ENCODE results near the gene SYT15. TPM values are rescaled to one million over a fixed set of nuclear protein-coding genes. Genes with fewer than 3 reads are reported as not detected.
A peak's percentile ranks its signal among the peaks of the same experiment; 100 is the strongest.
"Not testable (repeated sequence)": the region's sequence is repeated elsewhere in the genome, so short reads cannot be mapped to it uniquely, and the experiment has no call there.

Gene SYT15
- total and polyA plus RNA-seq, 4 donors, result 3.8 to 53.5 (median 21.6) TPM

GRCh38 chr10:46587546-46587945, 8.6 kb downstream of the SYT15 start:
- not testable (repeated sequence) for H3K36me3 ChIP-seq (ENCODE audit: control insufficient read depth in 4 of 4, insufficient read depth in 4 of 4, low read length in 4 of 4); DNase-seq; H3K9me3 ChIP-seq (ENCODE audit: control insufficient read depth in 4 of 4, insufficient read depth in 3 of 4, low read length in 3 of 4); H3K4me3 ChIP-seq; ATAC-seq (ENCODE audit: insufficient read depth, low FRiP score); H3K4me1 ChIP-seq (ENCODE audit: control insufficient read depth in 5 of 5, insufficient read depth in 5 of 5, low read length in 5 of 5); H3K27me3 ChIP-seq (ENCODE audit: control insufficient read depth in 3 of 3, insufficient read depth in 3 of 3, low read length in 2 of 3); H3K9ac ChIP-seq (ENCODE audit: insufficient read depth in 1 of 2, low read length in 2 of 2); H3K27ac ChIP-seq (ENCODE audit: low read depth in 1 of 2, low read length in 1 of 2)
- no CpG with 5 or more reads among the region's 24 CpGs for WGBS, 2 donors

DNA sequence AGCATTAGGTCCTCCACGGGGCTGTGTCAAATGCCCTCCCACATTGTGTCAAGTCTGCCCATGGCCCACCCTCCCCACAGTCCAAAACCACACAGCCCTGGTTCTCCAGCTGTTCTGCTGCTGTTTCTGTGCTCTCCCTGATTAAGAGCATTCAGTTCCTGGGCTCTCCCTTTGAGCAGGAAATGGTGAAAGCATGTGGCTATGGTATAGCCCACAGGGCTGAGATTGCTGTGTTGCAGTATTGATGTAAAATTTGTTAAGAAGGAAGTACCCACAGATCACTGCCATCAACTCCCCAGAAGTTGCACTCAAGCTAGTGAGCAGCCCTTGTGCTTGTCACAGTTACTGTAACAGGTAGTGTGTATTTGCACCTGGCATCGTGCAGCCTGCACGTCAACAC, 9.3 kb downstream of the SYT15 start:
- not testable (repeated sequence) for DNase-seq; H3K4me3 ChIP-seq; ATAC-seq (ENCODE audit: insufficient read depth, low FRiP score); H3K27ac ChIP-seq (ENCODE audit: low read depth in 1 of 2, low read length in 1 of 2); H3K9ac ChIP-seq (ENCODE audit: insufficient read depth in 1 of 2, low read length in 2 of 2); H3K9me3 ChIP-seq (ENCODE audit: control insufficient read depth in 4 of 4, insufficient read depth in 3 of 4, low read length in 3 of 4); H3K4me1 ChIP-seq (ENCODE audit: control insufficient read depth in 5 of 5, insufficient read depth in 5 of 5, low read length in 5 of 5); H3K36me3 ChIP-seq (ENCODE audit: control insufficient read depth in 4 of 4, insufficient read depth in 4 of 4, low read length in 4 of 4); H3K27me3 ChIP-seq (ENCODE audit: control insufficient read depth in 3 of 3, insufficient read depth in 3 of 3, low read length in 2 of 3)
- no CpG with 5 or more reads among the region's 3 CpGs for WGBS, 2 donors

- not testable (repeated sequence) for H3K27ac ChIP-seq (ENCODE audit: low read depth in 1 of 2, low read length in 1 of 2); H3K36me3 ChIP-seq (ENCODE audit: control insufficient read depth in 4 of 4, insufficient read depth in 4 of 4, low read length in 4 of 4); H3K27me3 ChIP-seq (ENCODE audit: control insufficient read depth in 3 of 3, insufficient read depth in 3 of 3, low read length in 2 of 3); DNase-seq; H3K4me3 ChIP-seq; H3K9ac ChIP-seq (ENCODE audit: insufficient read depth in 1 of 2, low read length in 2 of 2); H3K9me3 ChIP-seq (ENCODE audit: control insufficient read depth in 4 of 4, insufficient read depth in 3 of 4, low read length in 3 of 4); H3K4me1 ChIP-seq (ENCODE audit: control insufficient read depth in 5 of 5, insufficient read depth in 5 of 5, low read length in 5 of 5)
- no CpG with 5 or more reads among the region's 3 CpGs for WGBS, 2 donors
- ATAC-seq (ENCODE audit: insufficient read depth, low FRiP score), result peak; percentile 43
Measured at GRCh38 chr10:46589589-46589988, 10.7 kb downstream of the SYT15 start.

DNA sequence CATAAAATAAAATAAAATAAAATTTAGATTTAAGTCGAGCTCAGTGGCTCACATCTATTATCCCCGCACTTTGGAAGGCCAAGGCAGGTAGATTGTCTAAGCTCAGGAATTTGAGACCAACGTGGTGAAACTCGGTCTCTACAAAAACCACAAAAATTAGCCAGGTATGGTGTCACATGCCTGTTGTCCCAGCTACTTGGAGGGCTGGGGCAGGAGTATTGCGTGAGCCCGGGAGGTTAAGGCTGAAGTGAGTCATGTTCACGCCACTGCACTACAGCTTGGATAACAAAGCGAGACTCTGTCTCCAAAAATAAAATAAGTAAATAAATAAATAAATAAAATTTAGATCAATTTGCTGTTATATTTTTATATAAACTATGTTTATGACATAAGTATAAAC, 12.1 kb downstream of the SYT15 start:
- H3K4me3 ChIP-seq; H3K9ac ChIP-seq (ENCODE audit: insufficient read depth in 1 of 2, low read length in 2 of 2); H3K27me3 ChIP-seq (ENCODE audit: control insufficient read depth in 3 of 3, insufficient read depth in 3 of 3, low read length in 2 of 3); H3K9me3 ChIP-seq (ENCODE audit: control insufficient read depth in 4 of 4, insufficient read depth in 3 of 4, low read length in 3 of 4); H3K27ac ChIP-seq (ENCODE audit: low read depth in 1 of 2, low read length in 1 of 2); ATAC-seq (ENCODE audit: insufficient read depth, low FRiP score); H3K4me1 ChIP-seq (ENCODE audit: control insufficient read depth in 5 of 5, insufficient read depth in 5 of 5, low read length in 5 of 5); H3K36me3 ChIP-seq (ENCODE audit: control insufficient read depth in 4 of 4, insufficient read depth in 4 of 4, low read length in 4 of 4); DNase-seq: not testable (repeated sequence)
- WGBS, 2 donors, result 67% methylated on average over 1 of the region's 8 CpGs; no CpG with 5 or more reads in 1 of the 2 donors

- not testable (repeated sequence) for H3K36me3 ChIP-seq (ENCODE audit: control insufficient read depth in 4 of 4, insufficient read depth in 4 of 4, low read length in 4 of 4); H3K9ac ChIP-seq (ENCODE audit: insufficient read depth in 1 of 2, low read length in 2 of 2); H3K9me3 ChIP-seq (ENCODE audit: control insufficient read depth in 4 of 4, insufficient read depth in 3 of 4, low read length in 3 of 4); ATAC-seq (ENCODE audit: insufficient read depth, low FRiP score); H3K4me1 ChIP-seq (ENCODE audit: control insufficient read depth in 5 of 5, insufficient read depth in 5 of 5, low read length in 5 of 5); DNase-seq; H3K4me3 ChIP-seq; H3K27me3 ChIP-seq (ENCODE audit: control insufficient read depth in 3 of 3, insufficient read depth in 3 of 3, low read length in 2 of 3); H3K27ac ChIP-seq (ENCODE audit: low read depth in 1 of 2, low read length in 1 of 2)
- 97 to 99% methylated on average over 9 to 13 of the region's 13 CpGs for WGBS, 2 donors
Measured at GRCh38 chr10:46593307-46593706, 14.4 kb downstream of the SYT15 start.

DNA sequence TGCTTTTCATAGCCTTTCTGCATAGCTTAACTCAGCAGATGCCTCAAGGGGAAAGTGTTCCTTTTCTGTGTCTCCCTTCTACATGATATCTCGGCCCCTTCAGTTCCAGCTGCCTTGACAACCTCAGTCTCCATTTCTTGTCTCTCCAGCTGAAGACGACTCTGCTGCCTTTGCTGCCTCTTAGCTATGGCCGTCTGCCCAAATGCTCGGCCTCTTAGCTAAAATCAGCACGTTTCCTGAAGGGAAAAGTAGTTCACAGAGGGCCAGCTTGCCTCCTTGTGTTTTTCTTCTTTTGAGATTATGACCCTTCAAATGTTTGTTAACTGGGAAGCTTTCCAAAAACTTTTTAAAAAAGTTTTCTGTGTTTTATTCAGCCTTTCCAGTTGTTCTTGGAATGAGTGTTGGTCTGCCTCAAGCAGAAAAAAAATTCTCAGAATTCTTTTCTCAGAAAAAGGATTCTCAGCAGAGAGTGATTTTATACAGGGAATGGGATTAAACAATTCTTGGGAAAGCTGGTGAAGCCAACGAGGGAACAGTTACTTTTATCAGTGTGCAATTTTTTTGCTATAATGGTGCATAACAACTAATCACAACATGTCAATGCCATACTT, 15.6 kb downstream of the SYT15 start:
- not testable (repeated sequence) for H3K9me3 ChIP-seq (ENCODE audit: control insufficient read depth in 4 of 4, insufficient read depth in 3 of 4, low read length in 3 of 4); H3K27ac ChIP-seq (ENCODE audit: low read depth in 1 of 2, low read length in 1 of 2); DNase-seq; H3K4me1 ChIP-seq (ENCODE audit: control insufficient read depth in 5 of 5, insufficient read depth in 5 of 5, low read length in 5 of 5); H3K36me3 ChIP-seq (ENCODE audit: control insufficient read depth in 4 of 4, insufficient read depth in 4 of 4, low read length in 4 of 4); H3K4me3 ChIP-seq; H3K9ac ChIP-seq (ENCODE audit: insufficient read depth in 1 of 2, low read length in 2 of 2); H3K27me3 ChIP-seq (ENCODE audit: control insufficient read depth in 3 of 3, insufficient read depth in 3 of 3, low read length in 2 of 3)
- ATAC-seq (ENCODE audit: insufficient read depth, low FRiP score), result peak; percentile 3
- 30 to 60% methylated on average over 5 of the region's 6 CpGs for WGBS, 2 donors

- H3K36me3 ChIP-seq (ENCODE audit: control insufficient read depth in 4 of 4, insufficient read depth in 4 of 4, low read length in 4 of 4); H3K9ac ChIP-seq (ENCODE audit: insufficient read depth in 1 of 2, low read length in 2 of 2); H3K4me1 ChIP-seq (ENCODE audit: control insufficient read depth in 5 of 5, insufficient read depth in 5 of 5, low read length in 5 of 5); H3K4me3 ChIP-seq; H3K9me3 ChIP-seq (ENCODE audit: control insufficient read depth in 4 of 4, insufficient read depth in 3 of 4, low read length in 3 of 4); H3K27me3 ChIP-seq (ENCODE audit: control insufficient read depth in 3 of 3, insufficient read depth in 3 of 3, low read length in 2 of 3); ATAC-seq (ENCODE audit: insufficient read depth, low FRiP score); H3K27ac ChIP-seq (ENCODE audit: low read depth in 1 of 2, low read length in 1 of 2): not testable (repeated sequence)
- 11 to 16% methylated on average over 2 of the region's 4 CpGs for WGBS, 2 donors
- DNase-seq, result peak in 1 of 3 donors; percentile 4
Measured at GRCh38 chr10:46596570-46596969, 17.6 kb downstream of the SYT15 start.

GRCh38 chr10:46597616-46598246, 18.8 kb downstream of the SYT15 start:
- not testable (repeated sequence) for H3K9ac ChIP-seq (ENCODE audit: insufficient read depth in 1 of 2, low read length in 2 of 2); H3K9me3 ChIP-seq (ENCODE audit: control insufficient read depth in 4 of 4, insufficient read depth in 3 of 4, low read length in 3 of 4); H3K4me3 ChIP-seq; H3K4me1 ChIP-seq (ENCODE audit: control insufficient read depth in 5 of 5, insufficient read depth in 5 of 5, low read length in 5 of 5); H3K27me3 ChIP-seq (ENCODE audit: control insufficient read depth in 3 of 3, insufficient read depth in 3 of 3, low read length in 2 of 3); H3K36me3 ChIP-seq (ENCODE audit: control insufficient read depth in 4 of 4, insufficient read depth in 4 of 4, low read length in 4 of 4); H3K27ac ChIP-seq (ENCODE audit: low read depth in 1 of 2, low read length in 1 of 2)
- peak; percentile 86 for ATAC-seq (ENCODE audit: insufficient read depth, low FRiP score)
- WGBS, 2 donors, result 0 to 1% methylated on average over 4 to 30 of the region's 44 CpGs
- DNase-seq, result peak in 1 of 3 donors; percentile 12

Data from lung (tissue), 10 donors.